Lung microvascular endothelial cell (primary cell): ENCODE results near the gene ARID5B. TPM values are rescaled to one million over a fixed set of nuclear protein-coding genes. Genes with fewer than 3 reads are reported as not detected.

Experiments
- DNase-seq, 2 donors: peaks; one replicate each; pipeline versions ENCODE4 v3.0.0 to v3.0.0-alpha.2; 2010; ENCODE audit warnings: low read depth in 2 of 2
- total RNA-seq: library from RNA; depleted of rRNA; stranded (reverse); fragments of >200 nt; gene quantifications from 2 replicates; pipeline ENCODE4 v1.2.1, GENCODE V29; 2014

The ARID5B gene
- total RNA-seq, 1 donor from 2014 or later = 16.1 TPM

DNA sequence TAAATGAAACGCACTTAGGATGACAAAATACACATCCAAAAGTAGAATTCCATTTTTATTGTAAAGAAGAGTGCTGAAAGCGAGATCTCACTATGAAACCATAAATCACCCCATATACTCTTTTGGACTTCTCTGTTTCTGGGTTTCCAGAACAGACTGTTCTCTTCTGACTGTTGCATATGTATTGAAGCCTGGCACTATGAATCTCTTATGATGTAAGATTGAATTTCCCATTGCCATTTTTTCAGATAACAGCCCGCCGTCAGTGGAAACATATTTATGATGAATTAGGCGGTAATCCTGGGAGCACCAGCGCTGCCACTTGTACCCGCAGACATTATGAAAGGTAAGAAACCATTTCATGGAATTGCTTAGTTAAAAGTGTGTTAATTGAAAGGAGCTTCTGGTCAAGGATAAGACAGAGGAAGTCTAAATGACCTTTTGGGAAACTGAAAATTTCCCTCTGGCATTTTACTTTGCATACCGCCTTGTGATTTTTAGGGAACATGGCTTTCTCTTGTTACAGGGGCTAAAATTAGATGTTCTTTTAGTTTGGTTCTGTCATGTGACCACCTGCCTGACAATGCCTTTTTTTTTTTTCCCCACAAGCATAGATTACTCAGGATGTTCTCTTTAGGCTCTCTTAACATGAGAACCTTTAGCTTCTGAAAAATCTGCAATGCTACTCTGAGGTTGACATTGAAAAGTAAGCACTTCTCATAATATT, 168.1 kb downstream of the ARID5B start:
- no peak for DNase-seq

DNA sequence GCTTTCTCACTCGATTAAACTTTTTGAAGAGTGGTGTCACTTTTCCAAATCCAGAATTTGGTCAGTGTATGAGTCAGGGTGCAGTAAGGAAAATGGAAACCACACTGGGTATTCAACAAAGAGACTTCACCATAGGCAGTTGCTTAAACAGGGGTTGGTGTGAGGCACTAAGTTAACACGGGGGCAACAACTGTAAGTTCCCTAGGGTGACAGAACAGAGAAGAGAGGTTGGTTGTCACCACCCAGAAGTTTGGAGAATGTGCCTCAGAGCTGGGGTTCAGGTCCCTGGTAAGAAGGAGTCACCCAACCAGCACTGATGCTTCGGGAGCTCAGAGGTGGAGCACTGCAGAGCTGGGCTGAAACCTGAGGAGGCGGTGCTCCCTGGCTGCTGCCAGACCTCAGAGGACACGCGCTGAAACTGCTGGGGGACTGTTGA, 170.4 kb downstream of the ARID5B start:
- no peak for DNase-seq

DNA sequence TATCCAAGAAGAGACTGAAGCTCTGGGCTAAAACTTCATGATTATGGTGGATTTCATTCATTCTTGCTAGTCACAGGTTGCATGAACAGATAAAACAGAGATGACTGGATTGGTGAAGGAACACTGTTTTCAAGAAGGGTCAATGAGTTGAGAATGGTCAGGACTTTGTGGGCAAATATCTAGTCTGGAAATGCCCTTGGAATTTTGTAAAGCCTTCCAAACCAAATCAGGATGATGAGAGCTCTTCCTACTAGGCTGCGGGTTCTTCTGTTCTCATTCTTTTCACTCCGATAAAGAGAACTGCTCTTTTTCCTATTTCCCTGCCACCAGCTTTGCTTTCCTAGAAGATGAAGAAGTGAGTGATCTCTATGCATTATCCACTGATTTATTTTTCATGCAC, 171.4 kb downstream of the ARID5B start:
- DNase-seq = no peak

DNA sequence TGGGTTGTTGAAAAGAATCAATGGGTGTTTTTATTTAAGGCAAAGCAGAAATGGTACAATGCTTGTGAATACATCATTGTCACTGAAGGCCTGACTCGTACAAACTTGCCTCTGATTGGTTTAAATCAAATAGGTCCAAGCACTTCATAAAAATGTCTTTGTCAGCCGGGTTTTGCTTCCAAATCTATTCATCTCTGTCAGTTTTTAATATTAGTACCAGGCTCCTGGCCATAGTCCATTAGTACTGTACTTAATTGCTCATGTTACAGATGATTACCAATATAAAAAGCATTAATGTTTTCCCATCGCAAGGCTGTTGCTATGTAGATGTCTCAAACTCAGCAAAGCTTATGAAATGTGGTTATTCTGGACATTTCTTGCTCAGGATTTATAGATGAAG, 171.9 kb downstream of the ARID5B start:
- DNase-seq = no peak

DNA sequence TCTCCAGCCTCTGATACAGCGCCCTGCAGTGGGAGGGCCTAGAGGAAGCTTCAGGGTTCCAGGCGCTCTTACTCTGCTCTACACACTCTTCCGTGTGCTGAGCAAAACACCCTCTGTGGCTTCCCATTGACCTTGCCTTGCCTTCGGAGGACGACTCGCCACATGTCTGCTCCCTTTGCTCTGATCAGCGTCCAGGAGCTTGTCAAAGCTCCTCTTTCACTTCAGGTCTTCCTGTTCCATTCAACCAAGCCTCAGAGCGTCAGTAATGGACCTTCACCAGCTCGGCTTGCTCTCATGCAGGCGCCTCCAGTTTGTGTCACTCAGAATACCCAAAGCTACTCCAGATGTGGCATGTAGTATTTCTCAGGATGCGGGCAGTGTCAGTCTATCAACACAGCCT, 173.9 kb downstream of the ARID5B start:
- no peak for DNase-seq

DNA sequence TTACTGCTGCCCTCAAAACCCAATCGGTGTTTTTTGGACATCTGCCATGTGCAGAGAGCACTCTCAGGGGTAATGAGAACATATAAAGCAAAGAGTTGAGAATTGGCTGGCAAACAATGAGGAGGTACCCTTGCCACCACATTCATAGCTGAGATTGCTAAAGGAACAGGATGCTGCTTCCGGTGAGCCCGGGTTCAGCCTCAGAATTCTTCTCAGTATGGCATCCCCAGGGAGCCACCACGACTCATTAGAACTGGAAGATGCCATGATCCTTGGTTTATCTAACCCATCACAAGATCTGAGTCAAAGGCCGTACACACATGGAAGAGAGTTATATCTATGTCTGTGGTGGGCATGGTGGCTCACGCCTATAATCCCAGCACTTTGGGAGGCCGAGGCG, 174.4 kb downstream of the ARID5B start:
- DNase-seq = no peak

DNA sequence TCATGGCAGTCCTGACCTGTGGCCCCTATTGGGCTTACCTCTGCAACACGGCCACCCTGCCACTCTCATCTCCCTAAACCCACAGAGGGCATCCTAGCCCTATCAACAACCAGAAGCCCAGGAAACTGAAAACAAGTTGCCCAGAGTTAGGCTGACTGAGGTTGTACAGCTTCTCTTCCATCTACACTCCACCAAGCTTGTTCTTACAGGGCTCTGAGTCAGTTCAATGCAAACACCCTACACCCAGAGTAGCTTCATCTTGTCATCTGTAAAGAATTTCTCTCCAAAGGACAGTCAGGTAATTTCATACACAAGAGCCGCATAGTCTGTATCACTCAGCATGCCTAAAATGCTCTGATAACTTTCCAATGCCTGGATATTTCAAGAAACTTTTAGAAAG, 175.4 kb downstream of the ARID5B start:
- DNase-seq = peak in 1 of 2 donors; percentile 35

DNA sequence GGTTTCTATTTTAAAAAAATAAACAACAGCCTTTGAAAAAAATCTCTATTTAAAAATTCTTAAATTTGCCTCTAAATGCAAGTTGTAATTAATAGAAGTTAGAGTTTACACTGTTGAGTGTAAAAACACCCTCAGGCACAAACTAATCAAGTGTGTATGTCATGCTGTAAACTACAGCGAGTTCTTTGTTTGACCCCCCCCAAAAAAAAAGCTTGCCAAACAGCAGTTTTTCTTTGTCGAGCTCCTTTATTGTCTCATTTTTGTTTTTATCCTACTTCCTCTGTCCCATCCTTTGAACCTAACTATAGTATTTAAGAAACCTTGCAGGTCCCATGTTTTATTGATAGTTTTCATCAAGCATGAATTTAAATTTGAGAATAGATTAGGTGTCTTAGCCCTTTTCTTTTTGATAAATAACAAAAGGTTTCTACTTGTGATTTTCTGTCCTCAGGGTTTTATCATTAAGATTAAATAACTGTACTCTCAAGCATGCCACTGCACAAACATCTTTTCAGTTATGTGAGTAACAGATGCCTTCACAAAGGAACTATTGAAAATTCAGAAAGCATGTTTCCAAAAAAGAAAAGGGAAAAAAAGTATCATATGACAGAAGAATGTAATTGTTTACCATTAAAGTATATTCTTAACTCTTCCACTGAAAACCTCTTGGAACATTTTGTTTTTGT, 176.0 kb downstream of the ARID5B start:
- DNase-seq = no peak

DNA sequence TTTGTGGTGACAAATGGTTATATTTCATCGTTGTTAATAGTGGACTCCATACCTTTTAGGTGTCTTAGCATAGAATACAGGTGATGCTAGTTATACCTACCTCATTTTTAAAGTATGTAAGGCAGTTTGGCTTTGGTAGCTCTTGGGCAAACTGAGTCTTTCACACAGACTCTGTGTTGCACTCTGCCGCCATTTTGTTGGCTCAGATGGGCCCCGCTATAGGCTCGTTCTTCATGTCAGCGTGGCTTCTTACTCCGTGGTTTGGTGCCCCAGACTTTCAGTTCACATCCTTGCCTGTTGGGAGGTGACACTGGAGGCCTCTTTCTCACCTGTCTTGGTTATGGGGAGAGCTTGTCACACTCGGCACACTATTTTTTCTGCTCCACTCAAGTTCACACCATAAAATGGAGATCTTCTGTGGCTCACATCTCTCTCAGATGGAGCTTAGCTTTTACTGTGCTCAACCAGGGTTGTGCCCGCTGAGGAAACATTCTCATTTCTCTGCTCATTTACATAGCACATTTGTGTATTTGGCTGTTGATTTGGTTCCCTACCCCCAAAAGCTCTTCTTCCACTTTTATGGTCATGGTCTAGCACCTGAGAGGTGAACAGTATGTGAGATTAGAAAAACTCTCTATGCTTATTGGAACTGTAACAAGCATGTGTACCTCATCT, 178.5 kb downstream of the ARID5B start:
- DNase-seq = no peak

DNA sequence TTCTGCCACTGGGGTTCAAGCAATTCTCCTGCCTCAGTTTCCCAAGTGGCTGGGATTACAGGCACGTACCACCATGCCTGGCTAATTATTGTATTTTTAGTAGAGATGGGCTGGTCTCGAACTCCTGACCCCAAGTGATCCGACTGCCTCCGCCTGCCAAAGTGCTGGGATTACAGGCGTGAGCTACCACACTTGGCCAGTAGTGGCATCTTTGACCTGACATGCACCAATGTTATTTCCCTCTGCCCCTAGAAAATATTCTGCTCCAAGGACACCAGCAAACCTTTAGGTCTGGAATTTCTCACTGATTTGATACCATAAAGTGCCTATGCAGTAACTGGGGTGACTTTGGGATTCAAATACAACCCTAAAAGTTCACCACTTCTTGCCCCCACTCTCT, 179.4 kb downstream of the ARID5B start:
- DNase-seq = no peak

DNA sequence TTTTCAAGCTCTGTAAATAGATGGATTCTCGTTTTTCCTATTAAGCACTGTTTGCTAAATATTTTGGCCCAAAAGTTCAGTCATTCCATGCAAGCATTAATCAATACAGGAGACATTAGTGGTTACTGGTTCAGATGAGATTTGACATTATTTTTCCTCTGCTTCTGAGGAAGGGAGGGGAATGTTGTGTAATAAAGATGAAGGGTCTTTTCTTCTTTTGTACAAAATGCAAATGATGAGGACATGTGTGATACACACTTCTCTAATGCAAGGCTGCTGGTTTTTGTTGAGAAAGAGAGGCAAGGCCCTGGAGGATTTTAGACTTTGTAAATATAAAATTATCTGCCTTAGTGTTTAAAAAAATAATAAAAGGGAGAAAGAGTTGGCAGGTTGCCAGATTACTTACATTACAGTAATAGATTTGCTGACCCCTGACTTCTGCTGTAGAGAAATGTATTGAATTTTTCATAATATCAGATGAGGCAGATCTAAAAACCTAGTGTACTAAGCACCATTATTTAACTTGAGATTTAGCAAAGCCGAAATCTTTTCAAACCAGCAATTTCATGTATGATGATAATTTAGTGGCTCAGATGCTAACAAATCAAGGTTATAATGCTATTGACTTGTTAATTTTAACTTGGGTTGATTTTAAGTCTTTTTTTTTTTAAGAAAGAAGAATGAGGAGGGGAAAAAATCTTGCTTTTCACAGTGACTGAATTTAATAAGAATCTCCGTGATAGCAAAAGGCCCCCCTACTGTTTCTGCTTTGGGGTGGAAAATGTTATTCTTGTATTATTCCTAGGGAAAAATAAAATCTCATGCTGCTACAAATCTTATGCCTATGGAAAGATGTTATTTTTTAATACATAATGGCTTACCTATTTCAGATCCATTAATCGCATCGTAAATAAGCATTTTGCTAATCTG, 180.1 kb downstream of the ARID5B start:
- DNase-seq = peak; percentile 38 to 58

DNA sequence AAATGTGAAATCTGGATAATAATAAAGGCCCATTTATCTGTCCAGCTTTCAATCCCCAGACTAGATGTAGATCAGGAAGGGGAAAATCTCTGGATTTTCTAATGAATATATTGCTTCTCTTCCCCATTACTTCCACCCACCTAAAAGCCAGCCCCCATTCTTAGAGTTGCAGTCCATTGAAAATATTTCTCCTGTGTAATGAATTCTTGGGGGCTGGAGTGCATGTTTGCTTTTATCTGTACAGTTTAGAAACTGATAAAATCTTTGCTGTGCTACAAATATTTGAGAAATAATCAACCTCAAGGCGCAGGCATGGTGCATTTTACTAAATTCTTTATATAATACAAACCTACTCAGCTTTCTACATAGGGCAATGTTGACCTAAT, 180.8 kb downstream of the ARID5B start:
- no peak for DNase-seq

DNA sequence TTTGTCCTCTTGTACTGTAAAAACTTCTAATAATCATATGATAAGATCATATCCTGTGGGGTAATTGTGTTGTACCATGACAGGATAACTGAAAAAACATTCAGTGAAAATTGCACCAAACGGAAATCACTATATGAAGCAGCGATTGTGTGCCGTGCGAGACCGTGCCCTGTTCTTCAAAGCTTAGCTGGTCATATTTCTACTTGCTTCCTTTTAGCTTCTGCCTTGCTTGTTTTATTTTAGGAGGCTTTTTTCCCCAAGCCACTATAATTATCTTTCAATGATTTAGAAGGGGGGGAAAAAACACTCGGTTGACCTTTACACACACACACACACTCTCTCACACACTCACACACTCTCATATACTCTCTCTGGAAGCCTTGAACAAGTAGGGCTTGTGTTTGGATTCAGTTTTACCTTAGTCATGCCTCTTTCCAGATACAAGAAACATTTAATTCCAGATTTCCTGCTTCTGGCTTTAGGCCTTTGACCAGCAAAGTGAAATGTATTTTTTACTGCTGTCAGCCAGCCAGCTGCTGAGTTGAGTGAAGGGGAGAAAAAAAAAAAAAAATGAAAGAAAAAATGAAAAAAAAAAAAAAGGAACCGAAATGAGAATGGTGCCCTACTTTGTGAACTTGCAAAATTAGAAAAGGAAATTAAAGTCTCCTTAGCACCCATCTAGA, 181.4 kb downstream of the ARID5B start:
- peak; percentile 89 to 94 for DNase-seq

DNA sequence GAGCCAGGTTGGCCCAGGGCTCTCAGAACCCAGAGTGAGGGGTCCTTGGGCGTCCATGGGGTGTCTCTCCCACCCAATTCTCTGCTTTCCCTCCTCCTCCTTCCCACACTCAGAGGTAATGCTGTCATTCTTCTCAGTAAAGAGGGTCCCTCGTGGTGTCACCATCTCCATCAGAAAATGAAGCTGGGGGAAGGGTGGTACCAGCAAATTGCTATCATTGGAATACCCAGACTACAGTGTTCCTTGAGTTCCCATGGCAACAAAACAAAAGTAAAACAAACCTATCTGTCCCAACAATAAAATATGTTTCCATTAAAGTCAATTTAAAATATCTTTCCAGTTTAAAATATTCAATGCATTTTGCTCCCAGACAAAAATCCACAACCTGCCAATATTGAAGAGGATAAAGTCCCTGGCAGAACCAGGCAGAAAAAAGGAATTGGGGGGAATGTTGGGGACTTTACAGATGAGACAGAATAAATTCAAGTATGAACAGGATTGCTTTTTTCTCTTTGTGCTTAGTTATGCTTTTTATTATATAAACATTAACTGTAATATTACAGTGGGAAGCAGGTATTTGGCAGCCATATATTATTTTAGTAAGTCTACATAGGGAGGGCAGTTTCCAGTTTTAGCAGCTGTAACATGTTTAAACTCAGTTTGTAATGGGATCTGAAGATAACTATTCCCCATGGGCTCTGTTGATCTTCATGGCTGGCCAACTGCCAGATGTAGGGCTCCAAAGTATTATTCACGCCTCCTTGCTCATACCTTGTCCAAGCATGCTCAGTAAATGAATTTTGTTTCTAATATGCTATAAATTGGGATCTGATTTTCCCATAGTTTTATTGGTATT, 182.1 kb downstream of the ARID5B start:
- DNase-seq = peak; percentile 81 to 95

DNA sequence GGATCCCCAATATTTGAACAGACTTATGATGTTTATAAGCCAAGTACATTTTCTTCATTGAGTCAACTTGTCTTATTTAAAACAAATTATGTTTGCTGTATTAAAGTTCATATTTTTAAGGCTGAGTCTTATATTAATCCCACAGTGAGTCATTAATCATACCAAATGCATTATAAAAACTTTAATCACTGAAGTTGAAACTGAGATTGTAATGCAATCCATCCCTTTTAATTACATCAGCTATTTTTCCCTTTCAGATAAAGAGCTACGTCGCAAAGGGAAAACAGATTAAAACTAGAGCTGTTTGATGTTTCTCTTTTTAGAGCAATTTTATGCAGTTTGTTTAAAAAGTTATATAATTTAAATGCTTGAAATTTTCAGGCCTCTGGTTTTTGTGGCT, 183.0 kb downstream of the ARID5B start:
- DNase-seq = no peak

DNA sequence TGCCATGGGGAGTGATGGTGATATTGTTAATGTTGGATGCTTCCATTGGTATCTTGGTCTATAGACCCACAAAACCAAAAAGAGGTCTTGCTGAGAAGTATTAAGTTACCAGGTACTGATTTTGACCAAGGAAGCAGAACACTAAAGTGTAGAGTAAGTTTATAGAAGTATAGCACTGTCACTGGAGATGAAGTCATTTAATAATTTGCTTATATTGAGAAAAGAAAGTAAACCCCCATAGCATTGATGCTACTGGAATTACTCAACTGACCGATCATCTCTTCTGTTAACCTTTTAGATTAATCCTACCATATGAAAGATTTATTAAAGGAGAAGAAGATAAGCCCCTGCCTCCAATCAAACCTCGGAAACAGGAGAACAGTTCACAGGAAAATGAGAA, 183.9 kb downstream of the ARID5B start:
- no peak for DNase-seq

DNA sequence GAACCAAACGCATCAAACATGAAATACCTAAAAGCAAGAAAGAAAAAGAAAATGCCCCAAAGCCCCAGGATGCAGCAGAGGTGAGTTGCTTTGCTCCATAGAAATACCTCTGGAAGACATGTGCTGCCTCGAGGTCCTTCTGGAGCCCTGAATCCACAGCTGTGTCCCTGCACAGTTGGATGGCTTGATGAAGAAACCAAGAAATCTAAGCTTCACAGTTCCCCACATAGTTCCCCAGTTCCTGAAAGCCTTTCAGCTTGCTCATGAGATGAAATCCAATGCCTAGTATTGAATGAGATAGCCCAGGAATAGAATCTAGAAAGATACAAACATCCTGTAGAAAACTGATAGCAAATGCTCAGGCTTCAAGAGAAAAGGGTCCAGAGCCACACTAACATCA, 184.3 kb downstream of the ARID5B start:
- DNase-seq = no peak

DNA sequence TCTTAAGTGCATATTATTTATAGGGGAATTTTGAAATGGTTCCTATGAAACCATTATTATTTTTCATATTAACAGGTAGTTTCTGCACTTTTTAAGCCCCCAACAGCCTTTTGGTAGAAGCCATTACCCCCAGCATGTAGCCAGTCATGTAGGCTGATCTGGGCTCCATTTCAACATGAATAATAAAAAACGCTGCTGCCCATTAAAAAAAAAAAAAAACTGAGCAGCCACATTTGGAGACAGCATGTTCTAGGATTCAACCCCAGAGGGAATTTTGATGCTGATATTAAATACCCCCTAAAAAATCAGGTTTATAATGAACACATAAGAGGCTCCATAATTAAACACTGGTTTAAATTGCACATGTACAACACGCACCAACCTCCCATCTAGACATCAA, 185.8 kb downstream of the ARID5B start:
- no peak for DNase-seq

DNA sequence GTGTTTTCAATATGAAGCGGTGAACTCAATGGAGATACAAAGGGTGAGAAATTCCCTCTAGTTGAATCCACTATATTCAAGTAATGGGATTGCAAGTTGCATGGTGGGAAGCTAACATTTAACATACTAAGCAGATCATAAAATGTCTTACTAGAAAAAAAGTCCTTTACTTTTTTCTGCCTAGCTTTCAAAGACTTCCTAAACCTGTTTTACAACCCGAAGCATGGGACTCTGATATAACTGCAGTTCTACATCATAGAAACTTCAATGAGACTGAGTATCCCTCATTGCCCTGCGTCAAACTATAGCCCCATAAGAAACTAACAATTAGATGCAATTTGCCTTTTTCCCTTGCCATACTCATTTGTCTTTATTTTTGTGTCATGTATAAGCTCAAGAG, 187.3 kb downstream of the ARID5B start:
- DNase-seq = no peak
